Thoracic aorta (tissue), 2 donors: ENCODE measurements around the gene DNAJC28. TPM values are rescaled to one million over a fixed set of nuclear protein-coding genes. Genes with fewer than 3 reads are reported as not detected.
"Not testable (repeated sequence)": the region's sequence is repeated elsewhere in the genome, so short reads cannot be mapped to it uniquely, and the experiment has no call there.

Experiments used
- ATAC-seq: fragments of 150-250 bp; one replicate; pipeline ENCODE4 v1.8.0; 2017; ENCODE audit warnings: low read depth; ENCODE audit not compliant: insufficient number of reproducible peaks, low FRiP score
- DNase-seq: peaks from one replicate; pipeline ENCODE4 v3.0.0-alpha.2; 2020; ENCODE audit warnings: low spot score
- H3K27ac ChIP-seq, 2 donors: fragments of 200-600 bp; sonication (generic); 1 replicate in 1 of 2; 2 replicates in 1 of 2; pipeline ENCODE4 v1.5.1; 2016; ENCODE audit warnings: mild to moderate bottlenecking in 2 of 2, moderate library complexity in 2 of 2
- H3K27me3 ChIP-seq: fragments of 200-600 bp; sonication (generic); replicated peaks from 2 replicates; pipeline ENCODE4 v1.6.0; 2016; ENCODE audit warnings: mild to moderate bottlenecking; ENCODE audit not compliant: insufficient read depth
- H3K36me3 ChIP-seq: fragments of 200-600 bp; sonication (generic); one replicate; pipeline ENCODE4 v1.5.1; 2016
- H3K4me1 ChIP-seq, 2 donors: fragments of 200-600 bp; sonication (generic); 1 replicate in 1 of 2; 2 replicates in 1 of 2; pipeline versions ENCODE4 v1.5.1 to v1.6.0; 2016; ENCODE audit warnings: low read depth in 2 of 2, mild to moderate bottlenecking in 1 of 2; ENCODE audit not compliant: control insufficient read depth in 1 of 2
- H3K4me3 ChIP-seq: fragments of 200-600 bp; sonication (generic); 2 replicates; pipeline ENCODE4 v1.5.1; 2016; ENCODE audit warnings: mild to moderate bottlenecking
- H3K9me3 ChIP-seq: fragments of 200-600 bp; sonication (generic); 2 replicates; pipeline ENCODE4 v1.5.1; 2016
- total RNA-seq, 2 donors: library from RNA; depleted of rRNA; stranded (reverse); fragments of >200 nt; gene quantifications; one replicate each; pipeline versions ENCODE4 v1.1.0 to v1.2.3, GENCODE V29; 2016
- TF ChIP-seq, protein P1 (sequence below): fragments of 200-600 bp; sonication (generic); IDR thresholded peaks from one replicate; pipeline ENCODE4 v1.5.1; 2019; ENCODE audit warnings: antibody characterized with exemption

Gene DNAJC28
- total RNA-seq, 2 donors from 2014 or later, result 0.42 to 1.5 TPM

DNA sequence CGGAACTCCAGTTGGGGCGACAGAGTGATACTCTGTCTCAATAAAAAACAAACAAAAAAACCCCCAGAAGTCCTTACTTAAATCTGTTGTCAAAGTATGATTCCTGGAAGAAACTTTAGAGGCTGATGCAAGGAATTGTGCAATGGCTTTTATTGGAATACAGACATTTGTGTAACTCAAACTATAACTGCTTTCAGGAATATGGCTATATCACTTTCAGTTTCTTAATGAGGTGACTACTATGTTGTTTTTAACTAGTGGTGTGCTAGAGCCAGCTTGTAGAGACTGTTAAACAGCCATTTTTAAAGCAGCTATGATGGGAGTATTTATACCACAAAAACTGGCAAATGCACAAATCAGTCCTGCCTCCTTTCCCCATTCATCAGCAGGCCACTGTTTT, 22.7 kb upstream of the DNAJC28 start:
- TF ChIP-seq, protein P1, sequence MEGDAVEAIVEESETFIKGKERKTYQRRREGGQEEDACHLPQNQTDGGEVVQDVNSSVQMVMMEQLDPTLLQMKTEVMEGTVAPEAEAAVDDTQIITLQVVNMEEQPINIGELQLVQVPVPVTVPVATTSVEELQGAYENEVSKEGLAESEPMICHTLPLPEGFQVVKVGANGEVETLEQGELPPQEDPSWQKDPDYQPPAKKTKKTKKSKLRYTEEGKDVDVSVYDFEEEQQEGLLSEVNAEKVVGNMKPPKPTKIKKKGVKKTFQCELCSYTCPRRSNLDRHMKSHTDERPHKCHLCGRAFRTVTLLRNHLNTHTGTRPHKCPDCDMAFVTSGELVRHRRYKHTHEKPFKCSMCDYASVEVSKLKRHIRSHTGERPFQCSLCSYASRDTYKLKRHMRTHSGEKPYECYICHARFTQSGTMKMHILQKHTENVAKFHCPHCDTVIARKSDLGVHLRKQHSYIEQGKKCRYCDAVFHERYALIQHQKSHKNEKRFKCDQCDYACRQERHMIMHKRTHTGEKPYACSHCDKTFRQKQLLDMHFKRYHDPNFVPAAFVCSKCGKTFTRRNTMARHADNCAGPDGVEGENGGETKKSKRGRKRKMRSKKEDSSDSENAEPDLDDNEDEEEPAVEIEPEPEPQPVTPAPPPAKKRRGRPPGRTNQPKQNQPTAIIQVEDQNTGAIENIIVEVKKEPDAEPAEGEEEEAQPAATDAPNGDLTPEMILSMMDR, result no peak
- H3K36me3 ChIP-seq, result peaks cover 29% of the 10 kb centered on the region
- H3K4me1 ChIP-seq, result no peaks in the 10 kb centered on the region
- no peaks in the 10 kb centered on the region for H3K27me3 ChIP-seq
- no peak overlapping the region for H3K4me3 ChIP-seq
- ATAC-seq (no peak), DNase-seq (no peak)
- H3K27ac ChIP-seq, result no peak overlapping the region
- no peaks in the 10 kb centered on the region for H3K9me3 ChIP-seq

DNA sequence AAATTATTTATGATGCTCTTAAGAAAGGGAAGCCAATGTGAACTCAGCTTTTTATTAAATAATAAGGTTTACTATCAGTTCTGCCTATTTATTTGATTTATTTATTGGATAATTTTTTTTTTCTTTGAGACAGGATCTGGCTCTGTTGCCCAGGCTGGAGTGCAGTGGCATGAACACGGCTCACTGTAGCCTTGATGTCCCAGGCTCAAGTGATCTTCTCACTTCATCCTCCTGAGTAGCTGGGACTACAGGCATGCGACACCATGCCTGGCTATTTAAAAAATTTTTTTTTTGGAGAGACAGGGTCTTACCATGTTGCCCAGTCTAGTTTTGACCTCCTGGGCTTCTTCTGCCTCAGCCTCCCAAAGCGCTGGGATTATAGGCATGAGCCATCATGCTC, 21.0 kb upstream of the DNAJC28 start:
- H3K4me3 ChIP-seq, result no peak overlapping the region
- ATAC-seq (no peak), DNase-seq (no peak)
- TF ChIP-seq, protein P1, result no peak
- H3K27me3 ChIP-seq, result no peaks in the 10 kb centered on the region
- no peak overlapping the region for H3K27ac ChIP-seq
- no peaks in the 10 kb centered on the region for H3K9me3 ChIP-seq
- H3K36me3 ChIP-seq, result peaks cover 24% of the 10 kb centered on the region
- no peaks in the 10 kb centered on the region for H3K4me1 ChIP-seq

DNA sequence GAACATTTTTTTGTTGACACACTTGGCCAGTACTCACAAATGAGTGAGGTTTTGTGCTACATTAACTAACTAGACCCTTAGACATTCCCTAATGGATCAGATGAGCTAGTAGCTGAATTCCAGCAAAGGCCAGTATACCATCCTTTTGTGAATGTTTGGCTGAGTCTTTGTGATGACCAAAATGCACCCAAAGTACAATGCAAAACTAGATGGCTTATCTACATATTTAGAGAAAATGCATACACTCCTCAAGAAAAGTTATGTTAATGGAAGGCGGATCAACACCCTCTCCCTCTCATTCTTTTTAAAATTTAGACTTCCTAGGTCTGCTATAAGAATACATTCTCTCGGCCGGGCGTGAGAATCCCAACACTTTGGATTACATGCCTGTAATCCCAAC, 20.1 kb upstream of the DNAJC28 start:
- TF ChIP-seq, protein P1, result no peak
- Histone ChIP-seq H3K27me3 (no peaks in the 10 kb centered on the region), H3K4me1 (no peaks in the 10 kb centered on the region), H3K4me3 (no peak overlapping the region), H3K36me3 (peaks cover 21% of the 10 kb centered on the region), H3K9me3 (no peaks in the 10 kb centered on the region), H3K27ac (no peak overlapping the region)
- no peak for ATAC-seq
- DNase-seq, result no peak

DNA sequence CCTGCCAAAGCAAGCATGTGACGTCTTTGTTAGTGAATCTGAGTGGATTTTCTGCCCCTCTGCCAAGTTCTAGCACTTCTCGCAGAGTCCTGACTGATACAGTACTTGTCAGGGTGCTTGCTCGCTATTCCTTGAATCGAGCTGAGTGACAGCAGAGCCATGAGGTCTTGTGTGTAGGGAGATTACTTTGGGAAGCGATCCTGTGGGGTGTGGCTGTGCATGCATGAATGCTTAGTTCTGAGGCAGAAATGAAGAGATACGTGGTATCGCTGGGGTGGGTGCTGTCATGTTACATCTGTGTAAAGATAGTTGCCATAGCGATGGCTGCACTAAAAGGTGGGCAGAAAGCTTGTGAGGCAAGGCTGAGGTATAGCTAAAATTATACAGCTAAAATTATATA, 19.3 kb upstream of the DNAJC28 start:
- TF ChIP-seq, protein P1, result no peak
- no peak overlapping the region for H3K27ac ChIP-seq
- no peak overlapping the region for H3K4me3 ChIP-seq
- H3K9me3 ChIP-seq, result no peaks in the 10 kb centered on the region
- H3K4me1 ChIP-seq, result no peaks in the 10 kb centered on the region
- DNase-seq (no peak), ATAC-seq (no peak)
- no peaks in the 10 kb centered on the region for H3K27me3 ChIP-seq
- peaks cover 25% of the 10 kb centered on the region for H3K36me3 ChIP-seq

DNA sequence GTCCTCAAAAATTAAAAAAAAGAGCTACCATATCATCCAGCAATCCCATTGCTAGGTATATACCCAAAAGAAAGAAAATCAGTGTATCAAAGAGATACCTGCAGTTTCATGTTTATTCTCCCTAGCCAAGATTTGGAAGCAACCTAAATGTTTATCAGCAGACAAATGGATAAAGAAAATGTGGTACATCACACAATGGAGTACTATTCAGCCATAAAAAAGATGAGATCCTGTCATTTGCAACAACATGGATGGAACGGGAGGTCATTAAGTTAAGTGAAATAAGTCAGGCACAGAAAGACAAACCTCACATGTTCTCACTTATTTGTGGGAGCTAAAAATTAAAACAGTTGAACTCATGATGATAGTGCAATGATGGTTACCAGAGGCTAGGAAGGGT, 15.5 kb upstream of the DNAJC28 start:
- not testable (repeated sequence) for H3K4me3 ChIP-seq, DNase-seq, H3K27ac ChIP-seq, H3K4me1 ChIP-seq, ATAC-seq, H3K9me3 ChIP-seq, H3K27me3 ChIP-seq
- peaks cover 22% of the 10 kb centered on the region for H3K36me3 ChIP-seq

DNA sequence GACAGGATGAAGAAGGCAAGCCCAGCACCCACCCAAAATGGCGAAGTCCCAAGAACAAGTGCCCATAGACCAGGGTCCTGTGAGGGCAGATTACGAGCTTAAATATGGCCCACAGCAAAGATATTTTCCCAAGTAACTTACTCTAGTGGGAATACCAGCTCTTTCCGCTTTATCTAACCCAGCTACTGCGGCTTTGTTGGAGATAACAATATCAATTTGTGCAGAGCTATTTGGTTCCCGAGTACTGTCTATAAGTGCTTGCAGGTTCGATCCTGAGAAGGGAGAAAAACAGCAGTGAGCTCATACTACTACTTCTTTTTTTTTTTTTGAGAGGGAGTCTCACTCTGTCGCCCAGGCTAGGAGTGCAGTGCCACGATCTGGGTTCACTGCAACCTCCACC, 14.3 kb upstream of the DNAJC28 start:
- Histone ChIP-seq H3K9me3 (no peaks in the 10 kb centered on the region), H3K27ac (no peak overlapping the region), H3K4me3 (no peak overlapping the region), H3K36me3 (peaks cover 15% of the 10 kb centered on the region), H3K4me1 (no peaks in the 10 kb centered on the region), H3K27me3 (no peaks in the 10 kb centered on the region)
- TF ChIP-seq, protein P1, result no peak
- no peak for DNase-seq
- no peak for ATAC-seq
